Right lobe of liver (tissue), 6 donors: ENCODE data around the gene GALNT7. TPM values are rescaled to one million over a fixed set of nuclear protein-coding genes. Genes with fewer than 3 reads are reported as not detected.

ENCODE experiments used
- ATAC-seq, 4 donors: fragments of 200-7000 bp; cut with Tn5 transposase; one replicate each; pipeline ENCODE4 v1.9.1; 2020; ENCODE audit warnings: mild to moderate bottlenecking in 4 of 4, moderate library complexity in 4 of 4
- DNase-seq, 3 donors: peaks; one replicate each; pipeline ENCODE4 v3.0.0-alpha.2; 2020
- H3K27ac ChIP-seq, 3 donors: fragments of 200-600 bp; one replicate each; pipeline ENCODE4 v1.8.0; 2022
- H3K27me3 ChIP-seq, 2 donors: fragments of 200-600 bp; one replicate each; pipeline ENCODE4 v1.8.0; 2022
- H3K36me3 ChIP-seq, 4 donors: fragments of 200-600 bp; sonication (generic) in 1 of 4; one replicate each; pipeline versions ENCODE4 v1.5.1 to v1.8.0; 2017 to 2022; ENCODE audit warnings: control low read depth in 1 of 4
- H3K4me1 ChIP-seq, 4 donors: fragments of 200-600 bp; sonication (generic) in 1 of 4; one replicate each; pipeline versions ENCODE4 v1.5.1 to v1.8.0; 2017 to 2022; ENCODE audit warnings: control low read depth in 1 of 4
- H3K4me3 ChIP-seq, 3 donors: fragments of 200-600 bp; one replicate each; pipeline ENCODE4 v1.8.0; 2022
- H3K9me3 ChIP-seq, 4 donors: fragments of 200-600 bp; sonication (generic) in 1 of 4; one replicate each; pipeline versions ENCODE4 v1.5.1 to v1.8.0; 2017 to 2022; ENCODE audit warnings: control low read depth in 1 of 4
- CTCF ChIP-seq, 4 donors: fragments of 200-600 bp in 3 of 4; fragments of 450-650 bp in 1 of 4; IDR thresholded peaks; one replicate each; pipeline versions ENCODE4 v1.5.1 to v1.8.0; 2016 to 2022; ENCODE audit warnings: antibody characterized with exemption in 4 of 4, mild to moderate bottlenecking in 2 of 4
- POLR2A ChIP-seq: fragments of 450-650 bp; IDR thresholded peaks from one replicate; pipeline ENCODE4 v1.6.1; 2017; ENCODE audit warnings: antibody characterized with exemption, mild to moderate bottlenecking
- WGBS: methylation state at CpG from one replicate; pipeline ENCODE4 v1.1.6; 2018; ENCODE audit warnings: low coverage, low lambda C conversion rate; ENCODE audit not compliant: insufficient coverage; ENCODE audit errors: missing lambda C conversion rate; 5-methylcytosine and 5-hydroxymethylcytosine counted together
- intact Hi-C, 2 donors: fragments of 100-400 bp; cut with DNase I; formaldehyde crosslinking; loops; one replicate each; pipeline versions ENCODE4 v1.11.2 to v1.14.1; 2022
- total RNA-seq, 6 experiments: library from RNA; depleted of rRNA in 2 of 6; stranded (reverse); fragments of >200 nt in 2 of 6; fragmentation: NEBNext Ultra II Directional in 3 of 6; extraction: Animal tissue kit (Norgen Biotek cat#: 25700) in 3 of 6; gene quantifications; one replicate each; pipeline versions ENCODE4 v1.1.0 to v1.2.4, GENCODE V29; 2016 to 2023
- donor health status: DM: no; HTN: yes; CAD: no.
- donor health status: DM: no; HTN: no; CAD: no.
- donor health status: DM: no; HTN: no; CAD: no.
- donor health status: DM: no; HTN: yes; CAD: no.
- donor health status: DM: no; HTN: yes; CAD: no.

Gene GALNT7
- total RNA-seq, 6 experiments from 2014 or later = 0.62 to 2.2 (median 1.4) TPM

DNA sequence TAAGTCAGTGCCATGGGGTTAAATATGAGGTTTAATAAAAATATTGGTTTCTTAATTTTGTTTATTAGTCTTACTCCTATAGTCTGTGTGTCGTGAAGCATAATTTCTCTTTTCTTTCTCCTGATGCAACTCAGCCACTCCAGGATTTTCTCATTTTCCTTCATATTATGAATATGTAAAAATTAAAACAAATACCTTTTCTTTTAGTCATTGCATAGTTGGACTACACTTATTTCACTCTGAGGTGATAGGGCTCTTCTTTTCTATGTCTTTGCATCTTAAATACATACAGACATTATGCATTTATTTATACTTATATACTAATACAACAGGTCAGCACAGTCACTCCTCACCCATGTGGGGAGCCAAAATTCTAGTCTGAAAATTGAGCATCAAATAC is 19.1 kb downstream of the GALNT7 start:
- intact Hi-C loops = no loop called here
- DNase-seq (no peak), ATAC-seq (no peak)
- H3K4me3 ChIP-seq = no peak overlapping the region
- no peaks in the 10 kb centered on the region for H3K36me3 ChIP-seq
- no peaks in the 10 kb centered on the region for H3K4me1 ChIP-seq
- H3K27me3 ChIP-seq = no peaks in the 10 kb centered on the region
- 67% methylated on average over 1 of the region's 1 CpG for WGBS
- no peak overlapping the region for H3K27ac ChIP-seq
- no peaks in the 10 kb centered on the region for H3K9me3 ChIP-seq
- TF ChIP-seq POLR2A (no peak), CTCF (IDR thresholded peaks at IDR 0.05) (no peak)

DNA sequence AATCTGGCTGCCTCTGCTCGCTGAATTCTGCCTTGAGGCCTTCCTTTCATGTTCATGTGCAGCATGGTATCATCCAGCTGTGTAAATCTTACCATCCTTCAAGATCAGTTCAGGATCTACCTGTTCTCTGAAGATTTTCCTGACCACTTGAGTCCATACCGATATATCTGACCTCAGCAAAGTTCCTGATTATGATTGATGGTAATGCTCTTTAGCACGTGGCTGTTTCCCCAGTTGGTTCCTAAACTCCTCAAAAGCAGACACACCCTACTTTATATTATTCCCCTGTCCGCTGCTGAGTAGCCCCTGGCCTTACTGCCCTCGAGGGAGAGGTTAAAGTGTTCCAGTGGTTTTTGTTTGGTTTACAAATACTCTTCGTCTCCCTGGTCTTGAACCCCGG is 20.0 kb downstream of the GALNT7 start:
- no peak overlapping the region for H3K4me3 ChIP-seq
- intact Hi-C loops = no loop called here
- H3K27ac ChIP-seq = no peak overlapping the region
- WGBS = 49% methylated on average over 7 of the region's 7 CpGs
- H3K4me1 ChIP-seq = no peaks in the 10 kb centered on the region
- H3K9me3 ChIP-seq = no peaks in the 10 kb centered on the region
- DNase-seq = no peak
- no peak for ATAC-seq
- no peak for TF ChIP-seq CTCF (IDR thresholded peaks at IDR 0.05)
- no peak for TF ChIP-seq POLR2A
- H3K27me3 ChIP-seq = no peaks in the 10 kb centered on the region
- H3K36me3 ChIP-seq = no peaks in the 10 kb centered on the region

DNA sequence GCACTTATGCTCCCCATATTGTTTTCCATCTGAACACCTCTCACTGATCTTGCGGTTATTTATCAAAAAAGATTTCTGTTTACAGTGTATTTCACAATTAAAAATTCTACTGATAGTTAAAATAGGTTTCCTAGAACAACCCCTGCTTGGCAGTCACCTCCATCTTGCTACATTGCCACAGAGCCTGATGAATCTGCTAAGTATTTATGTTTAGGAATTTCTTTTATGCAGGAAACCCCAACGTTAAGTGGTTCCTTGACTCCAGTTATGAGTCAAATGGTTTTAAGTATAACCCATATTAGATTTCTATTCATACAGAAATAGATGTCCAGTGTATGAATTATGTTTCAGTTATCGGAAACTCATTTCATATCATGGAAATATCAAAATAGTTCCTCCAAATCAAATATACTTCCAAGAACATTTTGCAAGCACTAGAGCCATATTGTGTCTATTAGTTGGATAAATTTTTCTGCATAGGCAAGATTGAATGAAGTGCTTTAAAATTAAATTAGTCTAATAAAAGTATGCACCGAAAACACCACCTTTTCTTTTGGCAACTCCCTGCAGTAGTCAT is 20.6 kb downstream of the GALNT7 start:
- ATAC-seq (no peak), DNase-seq (no peak)
- Histone ChIP-seq H3K4me1 (no peaks in the 10 kb centered on the region), H3K9me3 (no peaks in the 10 kb centered on the region), H3K4me3 (no peak overlapping the region), H3K27ac (no peak overlapping the region), H3K27me3 (no peaks in the 10 kb centered on the region), H3K36me3 (no peaks in the 10 kb centered on the region)
- 71% methylated on average over 4 of the region's 4 CpGs for WGBS
- no peak for TF ChIP-seq CTCF (IDR thresholded peaks at IDR 0.05)
- TF ChIP-seq POLR2A = no peak
- intact Hi-C loops = no loop called here

- no peaks in the 10 kb centered on the region for H3K27me3 ChIP-seq
- DNase-seq = no peak
- H3K36me3 ChIP-seq = no peaks in the 10 kb centered on the region
- WGBS = 54% methylated on average over 3 of the region's 3 CpGs
- H3K9me3 ChIP-seq = no peaks in the 10 kb centered on the region
- no peaks in the 10 kb centered on the region for H3K4me1 ChIP-seq
- intact Hi-C loops = no loop called here
- TF ChIP-seq CTCF (IDR thresholded peaks at IDR 0.05) (no peak), POLR2A (no peak)
- ATAC-seq = no peak
- no peak overlapping the region for H3K27ac ChIP-seq
- no peak overlapping the region for H3K4me3 ChIP-seq
Observed at GRCh38 chr4:173191623-173192041, 23.0 kb downstream of the GALNT7 start.
